ENCODE data around the gene MCF2L2.

MCF2L2 gene

DNA sequence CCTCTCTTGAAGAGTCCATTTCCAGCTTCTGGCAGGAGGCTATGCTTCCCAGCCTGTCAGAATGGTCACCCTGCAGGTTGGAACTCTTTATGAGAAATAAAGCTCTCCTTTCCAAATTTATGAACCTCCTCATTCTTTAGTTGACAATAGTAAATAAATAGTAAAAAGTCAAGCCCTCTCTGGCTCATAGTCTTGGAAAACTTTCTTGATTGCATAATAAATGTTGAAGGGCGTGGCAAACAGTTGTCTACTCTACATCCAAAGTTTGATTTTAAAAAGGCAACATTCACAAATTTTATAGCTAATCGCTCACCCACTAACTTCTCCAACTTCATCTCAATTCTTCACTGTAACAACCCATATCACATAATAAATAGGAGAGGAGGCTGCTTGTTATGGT lies 58.8 kb downstream of the MCF2L2 start:
- no peak overlapping the region for H3K4me3 ChIP-seq (replicated peaks; ENCODE audit: low read depth, low read length)
- peak; percentile 22 for DNase-seq (ENCODE audit: low read depth)
- TF ChIP-seq CTCF (IDR thresholded peaks at IDR 0.05; ENCODE audit: low read length, missing control alignments): no peak

- DNase-seq (ENCODE audit: low read depth): no peak
- no peak for TF ChIP-seq CTCF (IDR thresholded peaks at IDR 0.05; ENCODE audit: low read length, missing control alignments)
- no peak overlapping the region for H3K4me3 ChIP-seq (replicated peaks; ENCODE audit: low read depth, low read length)
These were observed 59.3 kb downstream of the MCF2L2 start for GRCh38 chr3:183369117-183369516.

- no peak for TF ChIP-seq CTCF (IDR thresholded peaks at IDR 0.05; ENCODE audit: low read length, missing control alignments)
- DNase-seq (ENCODE audit: low read depth): no peak
- no peak overlapping the region for H3K4me3 ChIP-seq (replicated peaks; ENCODE audit: low read depth, low read length)
These were observed 67.3 kb downstream of the MCF2L2 start for GRCh38 chr3:183360971-183361624.

DNA sequence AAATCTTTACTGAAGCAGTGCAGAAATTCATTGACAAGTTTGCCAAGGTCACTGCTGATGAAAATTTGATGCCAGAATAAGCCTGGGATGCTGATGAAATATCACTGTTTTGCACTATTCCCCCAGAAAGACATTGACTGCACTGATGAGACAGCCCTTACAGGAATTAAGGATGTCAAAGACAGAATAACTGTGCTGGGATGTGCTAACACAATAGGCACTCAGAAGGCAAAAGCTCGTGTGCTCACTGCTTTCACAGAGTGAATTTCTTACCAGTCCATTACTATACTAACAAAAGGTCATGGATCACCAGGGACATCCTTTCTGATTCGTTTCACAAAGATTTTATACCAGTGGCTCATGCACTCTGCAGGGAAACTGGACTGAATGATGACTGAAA lies 69.4 kb downstream of the MCF2L2 start:
- no peak for TF ChIP-seq CTCF (IDR thresholded peaks at IDR 0.05; ENCODE audit: low read length, missing control alignments)
- no peak overlapping the region for H3K4me3 ChIP-seq (replicated peaks; ENCODE audit: low read depth, low read length)
- no peak for DNase-seq (ENCODE audit: low read depth)

GRCh38 chr3:183357564-183358079 lies 70.8 kb downstream of the MCF2L2 start:
- no peak overlapping the region for H3K4me3 ChIP-seq (replicated peaks; ENCODE audit: low read depth, low read length)
- TF ChIP-seq CTCF (IDR thresholded peaks at IDR 0.05; ENCODE audit: low read length, missing control alignments): no peak
- no peak for DNase-seq (ENCODE audit: low read depth)

DNA sequence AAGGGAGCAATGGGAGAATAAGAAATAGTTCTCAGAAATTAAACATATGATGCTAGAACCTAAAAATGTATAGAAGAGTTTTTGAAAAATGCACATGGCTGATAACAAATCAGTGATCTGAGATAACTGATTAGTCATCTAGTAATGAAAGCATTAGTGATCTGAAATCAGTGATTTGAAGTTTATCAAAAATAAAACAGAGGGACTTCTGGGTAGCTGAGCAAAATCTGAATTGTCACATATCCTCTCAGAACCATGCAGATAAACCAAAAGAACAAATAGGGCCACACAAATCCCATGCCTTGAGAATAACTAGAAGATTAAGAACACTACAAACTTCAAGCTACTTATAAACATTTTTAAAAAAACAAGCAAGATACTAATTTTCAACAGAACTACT lies 71.5 kb downstream of the MCF2L2 start:
- no peak for TF ChIP-seq CTCF (IDR thresholded peaks at IDR 0.05; ENCODE audit: low read length, missing control alignments)
- no peak for DNase-seq (ENCODE audit: low read depth)
- no peak overlapping the region for H3K4me3 ChIP-seq (replicated peaks; ENCODE audit: low read depth, low read length)

GRCh38 chr3:183354874-183355273 lies 73.5 kb downstream of the MCF2L2 start:
- no peak for TF ChIP-seq CTCF (IDR thresholded peaks at IDR 0.05; ENCODE audit: low read length, missing control alignments)
- no peak for DNase-seq (ENCODE audit: low read depth)
- no peak overlapping the region for H3K4me3 ChIP-seq (replicated peaks; ENCODE audit: low read depth, low read length)
